Measurements from ENCODE around the gene SESN1. TPM values are rescaled to one million over a fixed set of nuclear protein-coding genes. Genes with fewer than 3 reads are reported as not detected.

The SESN1 gene
- total RNA-seq, 1 experiment from 2014 or later: 17.5 TPM

DNA sequence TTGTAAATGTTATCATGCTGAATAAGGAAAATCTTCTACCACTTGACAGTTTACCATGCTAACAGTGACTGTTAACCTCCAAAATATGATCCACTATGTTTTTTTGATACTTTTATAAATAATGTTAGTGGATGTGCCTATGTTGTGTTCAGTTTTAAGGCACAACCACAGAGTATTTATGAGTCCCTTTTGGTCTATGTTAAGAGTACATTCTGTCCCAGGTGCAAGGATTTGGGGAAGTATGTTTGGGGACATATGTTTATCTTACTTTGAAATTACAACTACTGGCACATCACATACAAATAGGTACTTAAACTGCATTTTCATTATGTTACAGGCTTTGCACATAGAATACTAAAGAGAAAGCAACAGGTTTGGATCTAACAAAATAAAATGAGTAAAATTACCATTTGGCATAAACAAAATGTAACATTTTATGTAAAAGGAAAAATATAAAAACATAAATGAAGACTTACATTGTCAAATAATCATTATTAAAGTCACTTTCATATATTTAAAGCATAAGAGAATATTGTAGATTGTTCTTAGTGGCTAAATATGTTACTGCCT, 71.2 kb downstream of the SESN1 start:
- no peak overlapping the region for H3K27ac ChIP-seq (ENCODE audit: insufficient read length, low read depth, low read length)
- H3K4me1 ChIP-seq (ENCODE audit: insufficient read depth, low read length): no peaks in the 10 kb centered on the region
- H3K27me3 ChIP-seq (ENCODE audit: insufficient read depth, low read length): no peaks in the 10 kb centered on the region
- H3K14ac ChIP-seq (ENCODE audit: insufficient read depth, low read length): no peak overlapping the region
- no peak overlapping the region for H3K56ac ChIP-seq (ENCODE audit: insufficient read length, low read depth, low read length)
- no peak overlapping the region for H3K4ac ChIP-seq (ENCODE audit: low read depth, low read length)
- H3K79me2 ChIP-seq (ENCODE audit: insufficient read depth, low read length): no peaks in the 10 kb centered on the region
- no peak overlapping the region for H2BK20ac ChIP-seq (ENCODE audit: low read depth, low read length, poor library complexity, severe bottlenecking)
- H3K9me3 ChIP-seq (ENCODE audit: control insufficient read depth, low read depth, low read length): no peaks in the 10 kb centered on the region
- no peak overlapping the region for H4K5ac ChIP-seq (ENCODE audit: insufficient read length, low read depth, low read length)
- no peak overlapping the region for H3K4me3 Mint-ChIP-seq
- no peak overlapping the region for H2AK5ac ChIP-seq (ENCODE audit: insufficient read length, low read length)
- no peak overlapping the region for H3K4me2 ChIP-seq (ENCODE audit: insufficient read depth, insufficient read length, low read length)
- H2BK15ac ChIP-seq (ENCODE audit: low read depth, low read length): no peak overlapping the region
- no peak overlapping the region for H2AFZ ChIP-seq (ENCODE audit: low read length)
- no peak overlapping the region for H2BK5ac ChIP-seq (ENCODE audit: insufficient read length, low read length)
- no peaks in the 10 kb centered on the region for H3K23me2 ChIP-seq (ENCODE audit: insufficient read length, low read depth, low read length, poor library complexity, severe bottlenecking)
- H3K9ac ChIP-seq (ENCODE audit: extremely low read depth, insufficient read length, low read length): no peak overlapping the region
- no peaks in the 10 kb centered on the region for H3K9me3 Mint-ChIP-seq
- H2BK12ac ChIP-seq (ENCODE audit: insufficient read length, low read depth, low read length): no peak overlapping the region
- no peak overlapping the region for H3K18ac ChIP-seq (ENCODE audit: insufficient read length, low read depth, low read length)
- H2BK120ac ChIP-seq (ENCODE audit: low read depth, low read length, poor library complexity, severe bottlenecking): no peak overlapping the region
- no peak overlapping the region for H4K8ac ChIP-seq (replicated peaks; ENCODE audit: insufficient read length, low read depth, low read length)
- no peaks in the 10 kb centered on the region for H4K20me1 ChIP-seq (ENCODE audit: control insufficient read depth, insufficient read depth, insufficient read length)
- H3K79me1 ChIP-seq (ENCODE audit: insufficient read depth, low read depth, low read length, poor library complexity, severe bottlenecking): no peaks in the 10 kb centered on the region
- DNase-seq: no peak
- H3K23ac ChIP-seq (ENCODE audit: insufficient read length, low read depth, low read length): no peak overlapping the region
- H3T11ph ChIP-seq (ENCODE audit: low read length): no peak overlapping the region
- no peak overlapping the region for H3K27ac Mint-ChIP-seq
- TF ChIP-seq, protein P1, sequence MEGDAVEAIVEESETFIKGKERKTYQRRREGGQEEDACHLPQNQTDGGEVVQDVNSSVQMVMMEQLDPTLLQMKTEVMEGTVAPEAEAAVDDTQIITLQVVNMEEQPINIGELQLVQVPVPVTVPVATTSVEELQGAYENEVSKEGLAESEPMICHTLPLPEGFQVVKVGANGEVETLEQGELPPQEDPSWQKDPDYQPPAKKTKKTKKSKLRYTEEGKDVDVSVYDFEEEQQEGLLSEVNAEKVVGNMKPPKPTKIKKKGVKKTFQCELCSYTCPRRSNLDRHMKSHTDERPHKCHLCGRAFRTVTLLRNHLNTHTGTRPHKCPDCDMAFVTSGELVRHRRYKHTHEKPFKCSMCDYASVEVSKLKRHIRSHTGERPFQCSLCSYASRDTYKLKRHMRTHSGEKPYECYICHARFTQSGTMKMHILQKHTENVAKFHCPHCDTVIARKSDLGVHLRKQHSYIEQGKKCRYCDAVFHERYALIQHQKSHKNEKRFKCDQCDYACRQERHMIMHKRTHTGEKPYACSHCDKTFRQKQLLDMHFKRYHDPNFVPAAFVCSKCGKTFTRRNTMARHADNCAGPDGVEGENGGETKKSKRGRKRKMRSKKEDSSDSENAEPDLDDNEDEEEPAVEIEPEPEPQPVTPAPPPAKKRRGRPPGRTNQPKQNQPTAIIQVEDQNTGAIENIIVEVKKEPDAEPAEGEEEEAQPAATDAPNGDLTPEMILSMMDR (conservative IDR thresholded peaks at IDR 0.05): no peak
- peaks cover 8 to 10% of the 10 kb centered on the region in 2 experiments for H3K4me1 Mint-ChIP-seq
- H3K27me3 Mint-ChIP-seq (ENCODE audit: low read depth): no peaks in the 10 kb centered on the region
- H4K91ac ChIP-seq (ENCODE audit: insufficient read length, low read depth, low read length): no peak overlapping the region
- H3K36me3 Mint-ChIP-seq (ENCODE audit: insufficient read depth in 1 of 3, low read depth in 3 of 3): no peaks in the 10 kb centered on the region

Measured in H9 (cell line).